GM18517 (cell line): ENCODE measurements around the gene CNIH4.
"Not testable (repeated sequence)": the region's sequence is repeated elsewhere in the genome, so short reads cannot be mapped to it uniquely, and the experiment has no call there.

Experiments
- ATAC-seq: cut with Tn5 transposase; IDR thresholded peaks from one replicate; pipeline ENCODE4 v1.9.1; 2021; ENCODE audit warnings: mild to moderate bottlenecking, moderate library complexity; ENCODE audit not compliant: unreplicated experiment

The CNIH4 gene

GRCh38 chr1:224356685-224357625 lies at the start of gene CNIH4:
Gene CNIH4 (plus strand): TSS chr1:224356879. CDS start chr1:224356925, 46 bp downstream.
- peak; percentile 97 for ATAC-seq

- ATAC-seq = no peak
Measured at GRCh38 chr1:224308064-224308463, 48.6 kb upstream of the CNIH4 start.

- not testable (repeated sequence) for ATAC-seq
Measured at GRCh38 chr1:224311503-224311902, 45.2 kb upstream of the CNIH4 start.

DNA sequence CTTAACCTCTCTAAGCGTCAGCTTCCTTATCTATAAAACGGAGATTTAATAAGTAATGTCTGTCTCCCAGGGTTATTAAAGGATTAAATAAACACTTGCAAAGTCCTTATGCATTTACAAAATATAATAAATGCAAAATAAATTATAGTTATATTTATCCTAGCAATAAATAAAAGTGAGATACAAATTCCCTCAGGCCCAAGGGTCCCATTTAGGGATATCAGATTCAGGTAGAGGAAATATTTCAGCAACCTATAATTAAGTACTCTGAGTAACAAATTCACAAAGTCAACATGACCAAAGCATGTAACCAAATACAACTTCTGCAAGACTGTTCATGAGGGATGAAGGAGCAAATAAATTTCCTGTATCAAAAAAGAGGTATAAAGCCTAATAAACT lies 44.7 kb upstream of the CNIH4 start:
- ATAC-seq = no peak

DNA sequence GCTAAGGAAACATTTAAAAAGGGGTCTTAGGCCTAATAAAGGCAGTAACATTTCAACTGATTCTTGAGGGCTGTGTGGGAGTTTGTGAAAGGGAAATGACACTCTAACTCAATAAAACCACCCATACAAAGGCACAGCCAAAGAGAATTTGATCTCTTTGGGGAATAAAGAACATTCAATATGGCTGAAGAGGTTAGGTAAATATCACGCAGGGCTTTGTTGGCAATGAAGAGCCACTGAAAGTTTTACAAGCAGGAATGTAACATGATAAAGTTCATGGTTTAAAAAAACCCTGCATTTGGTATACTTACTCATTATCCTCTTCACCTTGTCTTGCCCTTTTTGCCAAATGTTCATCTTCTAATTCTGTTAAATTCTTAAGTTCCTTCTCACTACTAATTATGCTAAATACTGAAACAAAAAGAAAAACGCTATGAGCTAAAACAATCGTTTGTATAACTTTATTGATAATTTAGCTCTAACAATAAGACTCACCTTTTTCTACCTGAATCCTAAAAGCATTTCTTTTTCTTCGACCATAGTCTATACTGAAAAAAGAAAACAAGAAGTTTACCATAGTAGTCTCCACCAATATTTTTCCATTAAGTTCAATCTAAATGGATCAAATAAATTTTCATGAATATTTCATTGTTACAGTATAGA lies 39.2 kb upstream of the CNIH4 start:
- no peak for ATAC-seq

GRCh38 chr1:224321706-224322105 lies 35.0 kb upstream of the CNIH4 start:
- no peak for ATAC-seq

DNA sequence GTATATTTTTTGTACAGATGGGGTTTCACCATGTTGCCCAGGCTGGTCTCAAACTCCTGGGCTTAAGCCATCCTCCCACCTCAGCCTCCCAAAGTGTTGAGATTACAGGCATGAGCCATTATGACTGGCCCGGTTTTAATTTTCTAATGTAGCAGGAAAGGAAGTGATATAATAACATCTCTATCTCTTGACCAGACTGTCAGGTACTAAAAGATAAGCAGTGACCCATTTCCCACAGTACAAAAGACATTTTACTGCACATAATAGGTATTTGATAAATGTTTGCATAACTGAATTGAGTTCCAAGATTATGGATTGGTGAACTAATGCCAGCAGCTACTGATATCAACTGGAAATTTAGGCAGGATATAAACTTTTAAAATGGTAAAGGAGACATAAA lies 30.7 kb upstream of the CNIH4 start:
- ATAC-seq = no peak

GRCh38 chr1:224328644-224329043 lies 28.0 kb upstream of the CNIH4 start:
- ATAC-seq = no peak

DNA sequence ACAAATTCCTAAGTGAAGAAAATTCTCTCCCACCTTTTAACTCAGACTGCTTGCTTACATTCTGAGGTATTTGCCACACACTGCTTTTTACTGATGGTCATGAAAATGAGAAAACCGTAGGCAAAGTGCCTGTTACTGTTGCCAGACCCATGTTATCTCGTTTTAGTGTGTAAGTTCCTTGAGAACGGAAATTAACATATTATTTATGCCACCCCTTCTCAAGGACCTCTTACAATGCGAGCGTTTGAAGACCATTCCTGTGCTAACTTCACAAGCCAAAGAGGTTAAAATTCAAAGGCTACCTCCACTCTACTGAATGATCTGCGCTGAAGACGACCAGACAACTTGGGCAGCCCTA lies 27.2 kb upstream of the CNIH4 start:
- ATAC-seq = peak; percentile 1

DNA sequence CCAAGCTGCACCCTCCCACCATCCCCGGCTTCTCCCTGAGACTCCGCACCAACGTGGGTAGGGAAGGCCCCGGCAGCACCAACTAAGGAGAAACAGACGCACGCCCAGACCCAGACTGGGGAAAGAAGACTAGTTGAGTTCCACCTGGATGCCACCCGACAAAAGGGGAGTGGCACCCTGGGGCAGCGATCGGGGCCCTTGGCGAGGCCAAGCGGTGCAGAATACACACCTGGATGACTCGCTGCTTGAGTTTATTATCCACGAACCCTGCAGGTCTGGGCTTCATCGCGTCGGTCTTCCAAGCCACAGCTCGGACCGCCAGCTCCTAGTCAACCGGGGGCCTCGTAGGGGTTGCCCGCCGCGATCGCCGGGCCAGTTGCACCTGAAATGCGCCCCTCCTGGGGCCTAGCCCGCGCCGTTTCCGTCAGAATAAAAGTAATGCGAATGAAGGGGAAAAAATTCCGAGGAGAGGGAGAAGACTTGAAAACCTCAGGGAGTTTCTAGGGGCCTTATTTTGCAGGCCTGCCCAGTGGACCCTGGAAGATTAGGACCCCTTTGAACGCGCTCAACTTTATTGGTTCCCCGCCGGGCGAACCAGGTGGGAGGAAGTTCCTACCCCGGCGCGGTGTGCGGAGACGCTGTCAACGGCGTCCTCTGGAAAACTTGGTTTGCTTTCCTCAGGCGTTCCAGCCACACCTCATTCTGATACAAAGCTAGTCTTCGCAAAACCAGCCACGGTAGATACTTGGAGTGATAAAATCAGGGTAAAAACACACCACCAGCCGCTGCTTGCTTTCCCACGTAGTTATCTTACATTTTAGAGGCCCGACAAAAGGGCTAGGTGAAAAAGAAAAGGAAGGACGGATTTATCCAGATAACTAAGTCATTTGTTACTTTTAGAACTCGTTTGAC lies 26.6 kb upstream of the CNIH4 start, which contains the start of gene NVL:
NVL (minus strand) TSS at position 331 of the 912 bp plus-strand sequence; CDS start at position 286, 45 bp downstream.
- ATAC-seq = peak; percentile 75

GRCh38 chr1:224331326-224331725 lies 25.4 kb upstream of the CNIH4 start:
- no peak for ATAC-seq

- ATAC-seq = no peak
Measured at GRCh38 chr1:224331824-224332223, 24.9 kb upstream of the CNIH4 start.

- ATAC-seq = peak; percentile 49
Measured at GRCh38 chr1:224333309-224333926, 23.3 kb upstream of the CNIH4 start.

- no peak for ATAC-seq
Measured at GRCh38 chr1:224333939-224334786, 22.5 kb upstream of the CNIH4 start.

DNA sequence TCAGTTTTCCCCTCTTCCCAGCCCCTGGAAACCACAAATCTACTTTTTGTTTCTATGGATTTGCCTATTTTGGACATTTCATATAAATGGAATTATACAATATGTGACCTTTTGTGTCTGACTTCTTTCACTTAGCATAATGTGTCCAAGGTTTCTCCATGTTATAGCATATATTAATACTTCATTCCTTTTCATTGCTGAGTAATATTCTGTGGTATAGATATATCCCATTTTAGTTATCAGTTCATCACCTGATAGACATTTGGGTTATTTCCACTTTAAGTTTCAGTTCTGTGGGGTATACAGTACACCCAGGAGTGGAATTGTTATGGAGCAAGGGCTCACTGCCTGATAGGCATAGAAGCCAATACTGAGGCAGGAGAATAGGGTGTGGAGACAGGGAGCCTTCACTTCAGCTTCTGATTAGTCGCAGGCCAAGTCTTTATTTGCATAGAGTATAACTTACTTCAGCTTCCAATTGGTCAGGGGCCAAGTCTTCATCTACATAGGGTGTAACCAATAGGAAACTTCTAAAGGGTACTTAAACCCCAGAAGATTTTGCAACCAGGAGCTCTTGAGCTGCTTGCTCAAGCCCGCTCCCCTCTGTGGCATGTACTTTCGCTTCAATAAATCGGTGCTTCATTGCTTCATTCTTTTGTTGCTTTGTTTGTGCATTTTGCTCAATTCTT lies 18.4 kb upstream of the CNIH4 start:
- no peak for ATAC-seq

DNA sequence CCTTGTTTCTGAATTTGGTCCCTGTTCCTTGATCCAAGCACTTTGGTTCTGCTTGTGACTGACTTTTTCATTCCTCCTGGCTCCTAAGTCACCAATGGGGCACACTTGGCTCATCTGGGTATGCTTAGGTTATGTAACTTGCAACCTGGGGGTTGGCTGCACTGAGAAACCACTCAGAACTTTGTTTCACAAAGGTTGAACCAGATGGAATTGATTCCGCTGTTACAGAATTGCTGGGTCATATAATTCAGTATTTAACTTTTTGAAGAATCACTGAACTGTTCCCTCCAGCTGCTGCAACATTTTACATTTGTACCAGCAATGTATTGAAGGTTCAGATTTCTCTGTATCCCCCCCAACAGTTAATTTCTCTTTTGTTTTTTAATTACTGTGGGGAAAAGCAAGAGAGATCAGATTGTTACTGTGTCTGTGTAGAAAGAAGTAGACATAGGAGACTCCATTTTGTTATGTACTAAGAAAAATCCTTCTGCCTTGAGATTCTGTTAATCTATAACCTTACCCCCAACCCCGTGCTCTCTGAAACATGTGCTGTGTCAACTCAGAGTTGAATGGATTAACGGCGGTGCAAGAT lies 17.1 kb upstream of the CNIH4 start:
- no peak for ATAC-seq

DNA sequence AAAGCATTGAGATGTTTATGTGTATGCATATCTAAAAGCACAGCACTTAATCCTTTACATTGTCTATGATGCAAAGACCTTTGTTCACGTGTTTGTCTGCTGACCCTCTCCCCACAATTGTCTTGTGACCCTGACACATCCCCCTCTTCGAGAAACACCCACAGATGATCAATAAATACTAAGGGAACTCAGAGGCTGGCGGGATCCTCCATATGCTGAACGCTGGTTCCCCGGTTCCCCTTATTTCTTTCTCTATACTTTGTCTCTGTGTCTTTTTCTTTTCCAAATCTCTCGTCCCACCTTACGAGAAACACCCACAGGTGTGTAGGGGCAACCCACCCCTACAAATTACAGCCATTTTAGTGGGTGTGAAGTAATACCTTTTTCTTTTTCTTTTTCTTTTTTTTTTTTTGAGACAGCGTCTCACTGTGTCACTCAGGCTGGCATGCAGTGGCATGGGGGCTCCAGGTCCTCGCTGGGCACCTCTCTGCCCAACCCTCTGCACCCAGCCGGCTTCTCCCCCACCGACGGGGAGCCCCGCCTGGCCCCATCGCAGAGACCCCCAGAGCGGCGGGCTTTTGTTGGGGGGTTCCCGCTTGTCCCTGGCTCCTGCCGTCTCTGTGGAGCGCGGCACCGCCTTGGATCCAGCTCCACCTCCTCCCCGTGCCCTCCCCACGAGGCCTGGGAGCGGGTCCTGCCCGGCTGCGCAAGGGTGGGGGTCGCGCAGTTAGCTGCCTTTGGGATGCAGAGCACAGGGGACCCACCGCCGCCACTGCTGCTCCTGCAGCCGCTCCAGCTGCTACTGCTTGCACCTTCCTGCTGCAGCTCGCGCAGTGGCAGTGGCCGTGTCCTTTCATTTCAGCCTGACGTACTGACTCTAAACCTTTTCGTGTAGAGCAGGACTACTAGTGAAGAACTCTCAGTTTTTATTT lies 16.0 kb upstream of the CNIH4 start:
- ATAC-seq = not testable (repeated sequence)

- no peak for ATAC-seq
Measured at GRCh38 chr1:224343679-224344078, 13.0 kb upstream of the CNIH4 start.
